ENCODE measurements around the gene LAS1L. TPM values are rescaled to one million over a fixed set of nuclear protein-coding genes. Genes with fewer than 3 reads are reported as not detected.
"Not testable (repeated sequence)": the region's sequence is repeated elsewhere in the genome, so short reads cannot be mapped to it uniquely, and the experiment has no call there.

LAS1L gene
- total RNA-seq, 1 donor from 2014 or later, result 17.7 TPM

DNA sequence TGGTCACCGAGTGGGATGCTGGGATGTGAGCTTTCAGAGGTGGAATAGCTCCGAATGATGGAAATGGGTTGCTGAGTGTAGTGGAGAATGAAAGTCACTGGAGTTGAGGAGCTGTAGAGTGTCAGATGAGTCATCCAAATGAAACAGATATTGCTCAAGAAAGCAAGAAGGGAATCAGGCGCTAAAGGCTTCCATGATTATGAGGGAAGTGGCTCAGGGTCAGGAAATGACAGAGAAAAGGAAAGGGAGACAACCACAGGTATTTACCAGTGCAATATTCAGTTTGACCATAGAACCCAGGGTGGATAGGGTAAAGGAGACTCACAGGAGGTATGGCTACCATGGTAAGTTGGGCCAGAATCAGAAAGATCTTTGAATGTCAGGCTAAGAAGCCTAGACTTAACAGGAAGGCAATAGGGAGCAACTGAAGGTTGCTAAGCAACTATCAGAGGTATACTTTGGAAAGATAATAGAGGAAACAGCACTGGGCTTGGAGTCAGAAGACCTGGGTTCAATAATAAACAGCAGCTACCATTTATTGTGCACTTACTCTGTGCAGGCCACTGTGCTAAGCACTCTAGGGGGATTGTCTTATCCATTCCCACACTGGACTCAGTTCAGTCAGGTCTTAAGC lies 11.7 kb downstream of the LAS1L start:
- intact Hi-C loops (cut with DNase I), result loop anchor here (10.0 kb wide), 1 partner anchor 628 kb away; no protein-coding TSS in a partner anchor

DNA sequence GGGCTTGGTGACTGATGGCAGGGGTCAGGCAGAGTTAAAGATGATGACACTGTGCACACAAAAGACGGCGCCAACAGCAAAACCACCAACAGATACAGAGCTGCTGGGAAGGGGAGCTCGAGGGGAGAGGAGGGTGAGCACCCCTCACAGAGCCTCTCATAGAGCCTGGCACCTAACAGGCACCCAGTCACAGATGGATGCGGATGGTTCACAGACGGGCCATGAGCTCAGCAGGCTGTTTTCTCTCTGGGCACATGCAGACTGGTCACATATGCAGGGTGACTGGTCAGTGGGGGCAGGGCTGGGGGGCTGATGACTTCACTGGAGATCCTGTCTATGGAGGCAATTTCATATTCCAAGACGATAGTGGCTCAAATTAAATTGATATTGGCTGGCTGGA lies 15.1 kb downstream of the LAS1L start:
- intact Hi-C loops (cut with DNase I), result not testable (repeated sequence)

More for the DNA sequence above, 11.7 kb downstream of the LAS1L start:
- DNase-seq (ENCODE audit: low spot score), result no peak

DNA sequence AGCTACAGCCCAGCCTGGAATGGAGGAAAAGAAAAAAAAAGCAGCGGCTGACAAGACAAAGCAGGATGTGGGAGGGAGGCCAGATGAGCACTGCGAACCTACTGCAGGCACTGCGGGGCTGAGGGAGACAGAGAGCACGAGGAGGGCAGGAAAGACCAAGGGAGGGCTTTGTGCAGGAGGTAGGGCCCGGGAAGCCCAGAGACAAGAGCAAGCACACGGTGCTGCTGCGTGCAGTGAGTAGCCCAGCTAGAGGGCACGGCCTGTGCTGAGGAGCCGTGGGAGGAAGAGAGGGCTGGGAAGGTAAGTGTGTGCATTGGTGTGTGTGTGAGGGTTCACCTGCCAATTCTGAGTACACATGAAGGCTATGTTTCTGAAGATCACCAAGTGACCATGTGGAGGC lies 15.6 kb downstream of the LAS1L start:
- intact Hi-C loops (cut with DNase I); DNase-seq (ENCODE audit: low spot score): not testable (repeated sequence)

More for the DNA sequence above, 15.1 kb downstream of the LAS1L start:
- DNase-seq (ENCODE audit: low spot score), result not testable (repeated sequence)

DNA sequence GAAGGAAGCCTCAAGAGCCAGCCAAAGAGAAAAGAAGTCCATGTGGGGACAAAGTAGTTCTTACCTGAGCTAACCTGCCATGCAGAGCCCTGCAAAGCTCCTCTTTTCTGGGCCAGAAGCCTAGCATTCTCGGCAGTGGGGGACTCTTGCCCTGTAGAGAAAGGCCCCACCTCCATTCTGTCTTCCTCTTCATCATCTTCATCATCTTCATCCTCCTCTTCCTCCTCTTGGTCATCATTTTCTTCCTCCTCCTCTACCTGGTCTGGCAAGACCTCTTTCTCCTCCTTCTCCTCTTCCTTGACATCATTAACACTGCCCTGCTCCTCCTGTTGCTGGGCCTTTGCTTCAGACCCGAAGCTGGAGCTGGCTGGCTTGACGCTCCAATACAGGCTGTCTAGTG lies 16.7 kb downstream of the LAS1L start:
- intact Hi-C loops (cut with DNase I), result no loop called here
- no peak for DNase-seq (ENCODE audit: low spot score)

DNA sequence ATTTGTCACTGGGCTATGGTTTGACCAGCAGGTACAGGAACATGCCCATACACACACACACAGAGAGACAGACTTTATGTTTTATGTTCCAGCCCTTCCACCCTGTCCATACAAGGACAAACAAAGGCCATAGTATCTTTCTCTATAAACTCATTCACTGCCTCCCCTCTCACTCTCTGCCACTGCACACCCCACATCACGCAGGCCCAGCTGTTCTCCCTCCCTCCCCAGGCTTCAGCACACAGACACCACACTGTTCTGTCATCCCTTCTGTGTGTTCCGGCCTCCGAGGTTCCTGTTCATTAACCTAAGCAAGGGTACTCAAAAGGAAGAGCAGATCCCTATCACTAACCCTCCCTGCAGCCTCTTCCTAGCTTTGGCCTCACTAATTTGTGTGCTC lies 17.8 kb downstream of the LAS1L start:
- intact Hi-C loops (cut with DNase I), result no loop called here
- no peak for DNase-seq (ENCODE audit: low spot score)

DNA sequence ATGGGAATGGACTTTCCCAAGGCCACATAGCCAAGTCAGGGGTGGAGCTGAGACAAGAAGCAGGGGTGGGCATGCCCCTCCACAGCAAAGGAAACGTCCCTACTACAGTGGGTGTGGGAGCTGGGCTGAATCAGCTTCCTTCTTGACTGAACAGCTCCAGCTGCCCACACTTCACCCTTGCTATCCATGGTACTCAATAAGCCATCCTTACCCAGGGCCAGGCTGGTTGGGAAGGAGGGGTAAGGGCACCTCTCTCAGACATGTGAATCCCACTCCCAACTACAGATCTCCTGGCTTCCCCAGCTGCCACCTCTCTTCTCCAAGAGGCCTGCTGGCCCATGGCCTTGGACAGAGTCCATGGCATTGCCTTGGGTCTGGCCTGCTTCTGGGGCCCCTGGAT lies 21.0 kb downstream of the LAS1L start:
- no peak for DNase-seq (ENCODE audit: low spot score)
- intact Hi-C loops (cut with DNase I), result no loop called here

DNA sequence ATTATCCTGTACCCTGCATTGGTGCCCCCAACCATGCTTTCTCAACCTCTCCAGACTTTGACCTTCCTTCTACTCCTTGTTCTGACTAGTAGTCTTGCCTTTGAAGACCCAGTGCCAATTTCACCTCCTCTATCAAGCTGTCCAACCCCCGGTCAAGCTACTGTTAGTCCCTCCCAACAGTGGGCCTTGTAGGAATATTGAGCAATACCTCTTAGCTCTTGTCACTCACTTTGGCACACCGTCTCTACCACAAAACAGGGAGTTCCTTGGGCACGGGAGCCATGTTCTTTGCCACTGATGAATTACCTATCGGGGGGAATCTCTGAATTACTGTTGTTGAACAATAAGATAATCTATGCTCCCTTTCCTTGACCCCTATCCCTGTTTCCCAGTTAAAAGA lies 25.2 kb downstream of the LAS1L start:
- no peak for DNase-seq (ENCODE audit: low spot score)
- intact Hi-C loops (cut with DNase I), result no loop called here

DNA sequence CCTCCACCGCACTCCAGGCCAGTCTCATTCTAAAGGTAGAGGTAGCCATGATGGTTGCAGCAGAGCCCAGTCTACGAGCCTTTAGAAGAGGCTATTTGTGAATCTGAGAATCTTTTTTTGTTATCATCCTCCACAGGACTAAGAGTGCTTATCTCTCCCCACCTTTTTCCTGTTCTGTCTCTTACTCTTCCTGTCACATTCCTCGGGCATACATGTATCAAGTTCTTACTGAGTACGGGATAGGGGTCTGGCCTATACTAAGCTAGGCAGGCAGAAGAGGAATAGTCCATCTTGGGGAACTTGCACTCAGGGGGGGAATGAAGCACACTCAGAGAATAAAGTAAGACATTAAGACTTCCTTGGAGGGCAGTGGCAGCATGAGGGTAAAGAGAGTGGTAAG lies 25.7 kb downstream of the LAS1L start:
- intact Hi-C loops (cut with DNase I), result no loop called here
- DNase-seq (ENCODE audit: low spot score), result no peak

DNA sequence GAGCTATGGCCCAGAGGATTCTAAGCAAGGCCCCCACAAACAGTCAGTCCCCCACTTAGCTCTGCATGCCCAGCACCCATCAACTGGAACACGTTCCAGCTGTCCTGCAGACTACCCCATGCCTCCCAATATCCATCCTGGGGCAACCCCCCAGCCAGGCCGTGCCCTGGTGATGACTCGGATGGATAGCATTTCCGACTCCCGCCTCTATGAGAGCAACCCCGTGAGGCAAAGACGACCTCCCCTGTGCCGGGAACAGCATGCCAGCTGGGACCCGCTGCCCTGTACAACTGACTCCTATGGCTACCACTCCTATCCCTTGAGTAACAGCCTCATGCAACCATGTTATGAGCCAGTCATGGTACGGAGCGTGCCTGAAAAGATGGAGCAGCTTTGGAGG lies 32.0 kb downstream of the LAS1L start:
- intact Hi-C loops (cut with DNase I), result no loop called here
- DNase-seq (ENCODE audit: low spot score), result no peak

DNA sequence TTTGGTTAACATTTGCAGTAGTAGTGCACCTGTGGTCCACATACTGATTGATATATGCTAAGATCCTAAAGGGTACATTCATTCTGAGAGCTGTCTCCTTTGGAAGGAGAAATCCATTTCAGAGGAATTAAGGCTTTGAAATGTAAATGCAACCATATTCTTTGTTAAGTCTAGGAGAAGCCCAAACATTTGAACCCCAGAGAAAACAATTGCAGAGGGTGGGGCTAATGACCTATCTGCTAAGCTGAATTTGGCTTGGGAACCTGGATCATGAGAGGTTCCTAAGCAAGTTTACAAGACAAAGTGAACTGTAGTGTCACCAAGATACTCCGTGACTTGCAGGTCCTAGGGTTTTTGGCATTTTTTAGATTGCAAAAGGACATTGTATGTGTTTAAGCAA lies 41.2 kb downstream of the LAS1L start:
- intact Hi-C loops (cut with DNase I), result no loop called here
- no peak for DNase-seq (ENCODE audit: low spot score)

DNA sequence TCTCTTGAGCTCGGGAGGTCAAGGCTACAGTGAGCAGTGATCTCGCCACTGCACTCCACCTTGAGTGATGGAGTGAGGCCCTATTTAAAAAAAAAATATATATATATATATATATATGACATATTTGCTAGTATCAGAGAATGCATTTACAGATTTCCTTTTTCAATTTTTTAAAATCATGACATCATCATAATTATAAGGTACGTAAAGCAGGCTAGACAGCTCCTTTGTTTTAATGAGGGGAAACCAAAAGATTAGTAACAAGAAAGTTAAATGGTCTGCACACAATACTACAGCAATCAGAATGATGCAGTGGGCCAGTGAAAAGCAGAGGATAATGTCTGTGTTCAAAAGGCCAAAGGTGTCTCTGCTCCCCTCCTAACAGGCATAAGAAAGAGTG lies 43.0 kb downstream of the LAS1L start:
- intact Hi-C loops (cut with DNase I), result no loop called here
- DNase-seq (ENCODE audit: low spot score), result no peak

DNA sequence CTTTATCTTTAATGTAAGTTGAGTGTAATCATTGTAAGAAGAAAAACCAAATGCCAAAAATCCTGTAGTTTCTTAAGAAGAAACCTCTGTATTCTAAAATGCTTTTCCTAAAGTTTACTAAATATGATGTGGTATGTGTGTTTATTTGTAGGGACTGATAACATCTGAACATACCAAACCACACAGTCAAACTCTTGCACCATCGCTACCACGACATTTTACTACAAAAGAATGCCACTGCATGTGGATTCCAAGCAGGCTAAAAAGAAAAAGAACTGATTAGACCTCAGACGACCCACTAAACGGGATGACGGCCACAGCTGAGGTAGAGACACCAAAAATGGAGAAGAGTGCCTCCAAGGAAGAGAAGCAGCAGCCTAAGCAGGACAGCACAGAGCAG lies 46.1 kb downstream of the LAS1L start:
- no peak for DNase-seq (ENCODE audit: low spot score)
- intact Hi-C loops (cut with DNase I), result no loop called here

DNA sequence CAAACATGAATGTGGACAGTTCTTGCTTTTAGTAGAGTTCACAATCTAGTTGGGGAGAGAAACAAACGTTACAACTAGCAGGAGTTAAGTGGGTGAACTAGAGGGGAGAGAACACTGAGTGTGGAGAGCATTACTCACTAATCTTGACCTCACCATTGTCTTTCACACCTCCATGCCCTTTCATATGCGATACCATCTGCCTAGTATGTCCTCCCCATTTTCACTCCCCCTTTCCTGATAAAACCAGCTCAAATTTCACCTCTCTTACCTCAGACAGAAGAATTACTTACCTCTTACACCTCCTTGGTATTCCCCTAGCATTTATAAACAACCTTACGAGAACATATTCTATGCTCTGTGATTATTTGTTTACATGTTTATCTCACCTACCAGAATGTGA lies 53.6 kb downstream of the LAS1L start:
- DNase-seq (ENCODE audit: low spot score), result no peak
- intact Hi-C loops (cut with DNase I), result no loop called here

DNA sequence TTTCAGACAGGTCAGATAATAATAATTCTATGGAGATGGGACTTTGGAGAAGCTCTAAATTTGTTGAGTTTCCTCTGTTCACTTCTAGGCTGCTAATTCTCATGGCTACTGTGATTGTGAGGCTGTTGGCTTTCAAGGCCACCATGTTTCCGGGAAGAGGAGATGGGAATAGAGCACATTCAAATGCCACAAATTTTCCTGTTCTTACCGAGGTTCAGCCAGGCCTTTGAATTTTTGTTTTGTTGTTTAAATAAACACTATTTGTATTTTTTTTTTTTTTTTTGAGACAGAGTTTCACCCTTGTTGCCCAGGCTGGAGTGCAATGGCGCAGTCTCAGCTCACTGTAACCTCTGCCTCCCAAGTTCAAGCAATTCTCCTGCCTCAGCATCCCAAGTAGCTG lies 55.5 kb downstream of the LAS1L start:
- DNase-seq (ENCODE audit: low spot score); intact Hi-C loops (cut with DNase I): not testable (repeated sequence)

DNA sequence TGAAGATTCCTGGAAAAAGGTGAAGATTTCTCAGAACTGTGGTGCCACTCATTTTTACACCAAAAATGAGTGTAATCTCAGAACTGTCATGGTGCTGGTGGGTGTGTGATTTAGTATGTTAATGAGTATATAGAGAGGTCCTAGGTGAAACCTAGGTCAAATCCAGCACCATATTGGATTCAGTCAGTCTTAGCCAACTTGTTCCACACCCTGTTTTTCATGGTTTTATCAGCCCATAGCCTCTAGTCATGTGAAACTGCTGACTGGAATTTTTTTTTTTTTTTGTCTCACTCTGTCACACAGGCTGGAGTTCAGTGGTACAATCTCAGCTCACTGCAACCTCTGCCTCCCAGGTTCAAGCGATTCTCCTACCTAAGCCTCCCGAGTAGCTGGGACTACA lies 58.0 kb downstream of the LAS1L start:
- intact Hi-C loops (cut with DNase I), result no loop called here
- DNase-seq (ENCODE audit: low spot score), result no peak

DNA sequence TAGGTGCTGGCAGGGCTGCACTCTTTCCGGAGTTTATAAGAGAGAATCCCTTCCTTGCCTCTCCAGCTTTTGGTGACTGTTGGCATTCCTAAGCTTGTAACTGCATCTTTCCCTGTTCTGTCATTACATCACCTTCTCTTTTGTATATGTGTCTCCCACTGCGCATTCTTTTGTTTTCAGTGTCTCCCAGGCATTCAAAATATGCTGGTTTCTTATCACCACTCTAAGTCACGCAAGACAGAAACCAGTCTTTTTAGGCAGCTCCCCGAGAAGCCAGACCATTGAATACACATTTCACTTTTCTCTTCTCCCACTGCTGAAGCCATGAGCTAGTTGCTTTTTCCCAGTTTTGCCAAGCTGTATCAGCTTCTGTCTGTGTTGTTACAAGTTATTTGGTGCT lies 71.0 kb downstream of the LAS1L start:
- intact Hi-C loops (cut with DNase I), result no loop called here
- no peak for DNase-seq (ENCODE audit: low spot score)

Other genes starting within 250 kb of the LAS1L start
- 177 TPM for gene MSN, start 132.9 kb upstream of the LAS1L start, total RNA-seq